EL (cell line): ENCODE measurements around the gene METTL3.
A peak's percentile ranks its signal among the peaks of the same experiment; 100 is the strongest.
"Not testable (repeated sequence)": the region's sequence is repeated elsewhere in the genome, so short reads cannot be mapped to it uniquely, and the experiment has no call there.

Experiments used
- DNase-seq: peaks from one replicate; pipeline ENCODE4 v3.0.0-alpha.2; 2016

Gene METTL3

GRCh38 chr14:21510735-21511657, at the start of gene METTL3:
Gene METTL3, minus strand, starts transcription at chr14:21511340. Its CDS starts 117 bp downstream, at chr14:21511223.
- peak; percentile 100 for DNase-seq

DNA sequence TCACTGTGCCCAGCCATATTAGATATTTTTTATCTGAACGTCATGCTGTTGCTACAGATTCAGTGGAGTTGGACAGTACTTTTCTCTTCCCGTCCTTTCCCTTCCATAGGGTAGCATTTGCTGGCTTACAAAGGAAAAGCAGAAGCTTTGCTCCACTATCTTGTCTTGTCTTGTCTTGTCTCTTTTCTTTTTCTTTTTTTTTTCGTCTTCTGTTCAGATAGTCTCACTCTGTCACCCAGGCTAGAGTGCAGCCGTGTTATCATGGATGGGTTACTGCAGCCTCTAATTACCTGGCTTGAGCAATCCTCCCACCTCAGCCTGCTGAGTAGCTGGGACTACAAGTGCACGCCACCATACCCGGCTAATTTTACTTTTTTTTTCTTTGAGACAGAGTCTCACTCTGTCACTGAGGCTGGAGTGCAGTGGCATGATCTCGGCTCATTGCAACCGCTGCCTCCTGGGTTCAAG, 47.6 kb upstream of the METTL3 start:
- DNase-seq: no peak

GRCh38 chr14:21557084-21557901, 46.2 kb upstream of the METTL3 start:
- DNase-seq: peak; percentile 91

- DNase-seq: no peak
These were observed 45.4 kb upstream of the METTL3 start for GRCh38 chr14:21556378-21557083.

- no peak for DNase-seq
These were observed 42.1 kb upstream of the METTL3 start for GRCh38 chr14:21553266-21553665.

DNA sequence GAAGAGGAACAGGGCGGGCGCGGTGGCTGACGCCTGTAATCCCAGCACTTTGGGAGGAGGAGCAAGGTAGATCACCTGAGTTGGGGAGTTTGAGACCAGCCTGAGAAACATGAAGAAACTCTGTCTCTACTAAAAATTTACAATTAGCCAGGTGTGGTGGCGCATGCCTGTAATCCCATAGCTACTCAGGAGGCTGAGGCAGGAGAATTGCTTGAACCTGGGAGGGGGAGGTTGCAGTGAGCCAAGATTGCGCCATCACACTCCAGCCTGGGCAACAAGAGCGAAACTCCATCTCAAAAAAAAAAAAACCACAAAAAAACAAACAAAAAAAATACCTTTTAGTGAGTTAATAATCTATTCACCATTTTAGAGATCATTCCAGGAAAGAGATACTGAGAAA, 33.4 kb upstream of the METTL3 start:
- not testable (repeated sequence) for DNase-seq

GRCh38 chr14:21543963-21544362, 32.8 kb upstream of the METTL3 start:
- DNase-seq: no peak

DNA sequence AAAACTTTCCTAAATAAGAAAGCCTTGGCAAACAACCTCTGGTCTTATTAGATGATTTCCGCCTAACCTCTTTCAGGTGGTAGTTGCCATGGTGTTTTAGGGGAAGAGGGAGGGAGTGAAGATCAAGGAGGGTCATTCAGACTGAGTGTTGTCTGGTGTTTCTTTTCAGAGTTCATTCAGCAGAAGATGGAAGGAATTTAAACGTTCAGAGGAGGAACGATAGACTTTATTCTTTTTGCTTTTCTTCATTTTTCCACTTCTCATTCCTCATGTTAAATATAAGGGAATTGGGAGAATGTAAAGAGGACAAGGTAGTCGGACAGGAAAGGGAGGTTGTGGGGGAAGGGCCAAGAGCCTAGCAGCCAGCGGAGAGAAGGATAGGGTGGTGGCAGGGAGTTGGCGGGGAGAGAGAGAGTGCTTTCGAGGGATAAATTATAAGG, 32.4 kb upstream of the METTL3 start:
- no peak for DNase-seq

GRCh38 chr14:21541413-21542074, 30.4 kb upstream of the METTL3 start:
- DNase-seq: no peak

DNA sequence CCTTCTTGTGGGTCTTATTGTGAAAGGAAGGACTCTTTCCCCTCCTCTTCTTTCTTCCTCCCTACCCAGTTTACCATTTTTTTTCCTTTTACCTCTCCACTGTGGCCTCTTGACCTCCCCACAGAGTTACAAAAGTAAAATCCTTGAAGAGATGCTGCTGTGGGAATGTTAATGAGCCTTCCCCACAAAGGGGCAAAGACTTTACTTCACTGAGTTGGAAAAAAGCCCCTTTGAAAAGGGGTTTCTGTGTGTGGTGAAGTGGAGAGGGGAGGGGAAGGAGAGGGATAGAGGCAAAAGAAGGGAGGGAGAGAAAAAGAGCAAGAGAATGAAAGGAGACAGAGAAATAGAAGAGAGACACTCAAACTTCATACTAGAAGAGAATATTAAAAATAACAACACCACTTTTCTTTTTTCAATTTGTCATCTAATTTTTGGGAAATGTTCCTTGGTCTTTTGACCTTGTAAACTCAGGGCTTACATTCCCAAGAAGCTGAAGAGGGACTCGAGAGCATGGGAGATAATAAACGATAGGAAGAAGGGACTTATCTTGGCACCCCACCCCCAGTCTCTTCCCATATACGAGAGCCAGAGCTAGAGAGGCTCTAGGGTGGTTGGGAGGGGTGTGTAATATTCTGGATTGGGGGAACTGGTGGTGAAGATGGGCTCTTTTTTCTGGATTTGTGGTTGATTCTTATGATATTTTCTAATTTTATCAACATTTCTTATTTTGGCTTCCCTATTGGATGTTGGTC, 28.2 kb upstream of the METTL3 start:
- no peak for DNase-seq

- DNase-seq: no peak
These were observed 25.9 kb upstream of the METTL3 start for GRCh38 chr14:21537090-21537424.

DNA sequence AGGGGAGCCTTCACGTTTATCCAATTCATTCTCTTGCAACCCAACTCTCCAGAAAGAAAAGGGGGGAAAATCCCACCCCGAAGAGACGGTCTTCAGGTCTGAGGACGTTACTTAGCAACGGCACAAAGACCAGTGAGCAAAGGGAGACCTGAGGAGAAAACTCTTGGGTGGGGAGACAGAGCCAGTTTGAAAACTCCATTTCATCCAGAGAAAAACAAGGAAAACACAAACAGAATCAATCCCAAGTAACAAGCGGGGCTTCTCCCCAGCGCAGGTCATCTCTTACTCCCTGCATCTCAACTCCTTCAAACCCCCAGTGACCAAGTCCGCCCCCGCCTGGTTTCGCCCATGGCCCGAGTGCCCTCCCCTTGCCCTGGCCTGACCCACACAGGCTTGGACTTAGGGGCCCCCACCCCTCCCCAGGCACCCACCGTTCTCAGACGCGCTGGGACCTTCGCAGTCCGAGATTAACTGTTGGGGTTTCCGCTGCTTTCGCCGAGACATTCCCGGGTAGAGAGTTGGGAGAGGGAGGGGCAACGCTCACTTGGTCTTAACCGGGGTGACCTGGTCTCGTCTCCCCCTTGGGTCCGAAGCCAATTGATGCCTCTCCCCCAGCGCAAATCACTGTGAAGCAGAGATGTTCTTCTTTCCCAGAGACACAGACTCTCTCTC, 25.4 kb upstream of the METTL3 start:
- no peak for DNase-seq

GRCh38 chr14:21535545-21536417, 24.6 kb upstream of the METTL3 start:
- DNase-seq: no peak

- no peak for DNase-seq
These were observed 23.4 kb upstream of the METTL3 start for GRCh38 chr14:21534576-21534975.

DNA sequence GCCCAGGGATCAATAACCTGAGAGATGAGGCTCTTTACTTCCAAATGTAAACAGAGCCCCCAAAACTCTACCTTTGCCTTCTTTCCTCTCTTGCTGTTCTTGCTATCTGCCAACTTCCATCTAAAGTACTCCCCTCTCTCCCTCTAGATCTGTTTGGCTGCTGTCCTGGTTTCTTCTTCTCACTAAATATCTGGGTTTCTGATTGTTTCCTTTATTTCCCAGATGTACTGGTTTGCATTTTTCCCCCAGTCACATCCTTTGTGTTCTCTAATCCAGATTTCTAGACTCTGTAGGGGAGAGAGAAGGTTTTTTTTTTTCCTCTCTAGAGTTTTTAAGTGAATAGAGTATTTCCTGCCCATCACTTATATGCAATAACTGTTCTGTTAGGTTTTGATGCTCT, 22.2 kb upstream of the METTL3 start:
- no peak for DNase-seq

GRCh38 chr14:21529515-21529914, 18.4 kb upstream of the METTL3 start:
- DNase-seq: no peak

- no peak for DNase-seq
These were observed 17.5 kb upstream of the METTL3 start for GRCh38 chr14:21528381-21529348.

GRCh38 chr14:21527318-21527679, 16.2 kb upstream of the METTL3 start:
- DNase-seq: no peak
